ELR (cell line): ENCODE results near the gene C19orf85.
A peak's percentile ranks its signal among the peaks of the same experiment; 100 is the strongest.
"Not testable (repeated sequence)": the region's sequence is repeated elsewhere in the genome, so short reads cannot be mapped to it uniquely, and the experiment has no call there.

Experiments used
- DNase-seq: peaks from one replicate; pipeline ENCODE4 v3.0.0-alpha.2; 2015; ENCODE audit warnings: low read depth

C19orf85 gene

GRCh38 chr19:55440411-55441105 is 24.0 kb downstream of the C19orf85 start:
- peak; percentile 27 for DNase-seq

DNA sequence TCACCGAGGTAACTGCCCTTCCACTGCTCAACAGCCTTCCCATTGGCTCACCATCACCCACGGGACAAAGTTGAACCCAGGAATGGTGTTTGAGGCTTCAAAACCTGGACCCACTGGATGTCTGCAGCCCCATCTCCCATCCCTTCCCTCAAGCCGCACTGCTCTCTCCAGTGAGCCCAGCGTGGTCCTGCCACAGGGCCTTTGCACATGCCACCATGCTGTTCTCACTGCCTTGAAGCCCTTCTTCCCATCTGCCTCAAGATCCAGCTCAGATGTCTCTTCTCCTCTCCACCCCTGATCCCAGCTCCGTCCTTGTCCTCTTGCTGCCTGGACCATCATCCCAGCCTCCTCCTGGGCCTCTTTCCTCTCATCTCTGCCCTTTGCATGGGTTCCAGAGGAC is 25.5 kb downstream of the C19orf85 start:
- no peak for DNase-seq

- peak; percentile 72 for DNase-seq
Measured at GRCh38 chr19:55437410-55437809, 27.1 kb downstream of the C19orf85 start.

- no peak for DNase-seq
Measured at GRCh38 chr19:55436847-55437246, 27.7 kb downstream of the C19orf85 start.

DNA sequence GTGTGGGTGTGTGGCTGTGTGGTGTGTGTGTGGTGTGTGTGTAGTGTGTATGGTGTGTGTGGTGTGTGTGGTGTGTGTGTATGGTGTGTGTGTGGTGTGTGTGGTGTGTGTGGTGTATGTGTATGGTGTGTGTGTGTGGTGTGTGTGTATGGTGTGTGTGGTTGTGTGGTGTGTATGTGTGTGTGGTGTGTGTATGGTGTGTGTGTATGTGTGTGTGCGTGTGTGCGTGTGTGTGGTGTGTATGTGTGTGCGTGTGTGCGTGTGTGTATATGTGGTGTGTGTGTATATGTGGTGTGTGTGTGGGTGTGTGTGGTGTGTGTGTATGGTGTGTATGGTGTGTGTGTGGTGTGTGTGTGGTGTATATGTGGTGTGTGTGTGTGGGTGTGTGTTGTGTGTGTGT is 29.5 kb downstream of the C19orf85 start:
- no peak for DNase-seq

DNA sequence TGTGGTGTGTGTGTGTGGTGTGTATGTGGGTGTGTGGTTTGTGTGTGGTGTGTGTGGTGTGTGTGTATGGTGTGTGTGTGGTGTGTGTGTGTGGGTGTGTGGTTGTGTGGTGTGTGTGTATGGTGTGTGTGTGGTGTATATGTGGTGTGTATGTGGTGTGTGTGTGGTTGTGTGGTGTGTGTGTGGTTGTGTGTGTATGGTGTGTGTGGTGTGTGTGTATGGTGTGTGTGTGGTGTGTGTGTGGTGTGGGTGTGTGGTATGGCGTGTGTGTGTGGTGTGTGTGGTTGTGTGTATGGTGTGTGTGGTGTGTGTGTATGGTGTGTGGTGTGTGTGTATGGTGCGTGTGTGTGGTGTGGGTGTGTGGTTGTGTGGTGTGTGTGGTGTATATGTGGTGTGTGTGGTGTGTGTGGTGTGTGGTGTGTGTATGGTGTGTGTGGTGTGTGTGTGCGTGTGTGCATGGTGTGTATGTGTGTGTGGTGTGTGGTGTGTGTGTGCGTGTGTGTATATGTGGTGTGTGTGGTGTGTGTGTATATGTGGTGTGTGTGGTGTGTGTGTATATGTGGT is 30.1 kb downstream of the C19orf85 start:
- DNase-seq = no peak

DNA sequence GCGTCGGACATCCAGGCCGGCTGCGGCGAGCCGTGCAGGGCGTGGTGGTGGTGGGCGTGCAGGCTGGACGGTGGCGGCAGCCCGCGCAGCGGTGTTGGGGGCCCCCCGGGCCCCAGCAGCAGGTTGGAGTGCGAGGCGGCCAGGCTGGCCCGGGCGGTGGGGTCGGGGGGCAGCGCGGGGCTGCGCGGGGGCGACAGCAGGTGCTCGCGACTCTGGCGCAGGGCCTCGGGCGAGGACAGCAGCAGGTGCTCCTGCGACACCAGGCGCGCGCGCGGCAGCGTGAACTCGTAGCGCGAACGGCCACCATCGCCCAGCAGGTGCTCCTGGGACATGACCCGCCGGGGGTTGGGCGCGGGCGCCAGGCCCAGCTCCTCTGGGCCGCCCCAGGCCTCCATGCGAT is 31.3 kb downstream of the C19orf85 start:
- DNase-seq = no peak

GRCh38 chr19:55432241-55432959 is 32.2 kb downstream of the C19orf85 start:
- DNase-seq = peak; percentile 24

GRCh38 chr19:55431183-55431582 is 33.4 kb downstream of the C19orf85 start:
- no peak for DNase-seq

DNA sequence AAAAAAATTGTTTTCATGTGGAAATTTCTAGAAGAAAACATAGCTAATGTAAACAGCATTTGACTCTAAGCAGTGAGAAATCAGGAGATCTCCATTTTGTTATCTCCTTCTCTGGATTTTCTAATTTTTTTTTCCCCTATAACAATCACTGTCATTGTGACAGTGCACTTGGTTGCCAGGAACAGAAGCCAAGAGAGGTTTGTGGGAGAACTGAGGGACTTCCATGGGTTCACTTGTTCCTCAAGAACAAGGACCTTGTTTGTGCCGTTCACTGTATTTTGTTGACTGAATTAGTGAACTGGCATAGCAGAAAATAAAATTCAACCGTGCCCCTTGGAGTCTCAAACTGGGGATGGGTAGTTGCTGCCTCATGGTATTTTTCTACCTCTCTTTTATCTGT is 38.5 kb downstream of the C19orf85 start:
- no peak for DNase-seq

- DNase-seq = no peak
Measured at GRCh38 chr19:55424518-55424917, 40.0 kb downstream of the C19orf85 start.

DNA sequence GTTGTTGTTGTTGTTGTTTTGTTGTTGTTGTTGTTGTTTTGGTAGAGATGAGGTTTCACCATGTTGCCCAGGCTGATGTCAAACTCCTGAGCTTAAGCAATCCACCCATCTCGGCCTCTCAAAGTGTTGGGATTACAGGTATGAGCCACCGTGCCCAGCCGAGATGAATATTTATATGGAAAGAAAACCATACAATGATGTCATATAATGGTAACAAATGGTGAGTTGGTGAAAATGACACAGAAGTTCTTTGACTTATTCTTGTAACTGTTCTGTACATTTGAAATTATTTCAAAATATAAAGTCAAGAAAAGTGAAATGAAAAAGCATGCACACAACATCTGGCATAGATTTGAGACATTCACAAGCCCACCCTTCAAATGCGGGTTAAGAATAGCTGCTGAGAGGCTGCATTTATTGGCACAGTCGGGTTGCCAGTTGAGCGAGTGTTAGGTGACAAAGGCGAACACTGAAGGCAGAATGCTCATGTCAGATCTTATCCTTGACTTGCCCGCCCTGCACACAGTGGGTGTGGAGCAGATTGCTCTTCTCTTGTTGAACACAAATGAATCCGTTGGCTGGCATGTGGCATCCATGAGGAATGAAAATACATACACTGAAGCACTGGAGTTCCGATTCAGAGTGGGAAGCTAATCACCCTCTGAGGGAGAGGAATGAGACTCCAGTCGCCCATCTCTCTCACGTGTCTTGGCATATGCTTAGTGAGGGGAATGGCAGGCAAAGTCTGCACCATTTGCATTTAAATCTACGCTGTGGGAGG is 41.1 kb downstream of the C19orf85 start:
- DNase-seq = no peak

GRCh38 chr19:55421281-55421680 is 43.3 kb downstream of the C19orf85 start:
- not testable (repeated sequence) for DNase-seq

- no peak for DNase-seq
Measured at GRCh38 chr19:55419624-55420236, 44.8 kb downstream of the C19orf85 start.

DNA sequence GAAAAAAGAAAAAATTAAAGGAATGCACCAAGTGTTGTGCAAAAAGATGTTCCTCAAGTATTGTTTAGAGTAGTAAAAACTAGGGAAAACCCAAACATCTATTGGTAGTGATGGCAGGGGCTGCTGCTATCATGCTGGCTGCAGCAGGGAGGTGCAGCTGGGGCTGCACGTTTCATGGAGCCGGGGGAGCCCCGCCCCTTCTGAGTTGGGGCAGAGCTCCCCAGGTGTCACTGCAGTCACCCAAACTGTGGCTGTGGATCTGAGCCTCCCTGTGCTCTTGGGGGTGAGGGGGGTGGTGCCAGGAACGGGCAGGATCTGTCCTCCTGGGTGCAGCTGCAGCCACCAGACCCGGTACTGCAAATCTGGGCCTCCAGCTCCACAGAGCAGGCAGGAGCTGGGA is 45.4 kb downstream of the C19orf85 start:
- no peak for DNase-seq

DNA sequence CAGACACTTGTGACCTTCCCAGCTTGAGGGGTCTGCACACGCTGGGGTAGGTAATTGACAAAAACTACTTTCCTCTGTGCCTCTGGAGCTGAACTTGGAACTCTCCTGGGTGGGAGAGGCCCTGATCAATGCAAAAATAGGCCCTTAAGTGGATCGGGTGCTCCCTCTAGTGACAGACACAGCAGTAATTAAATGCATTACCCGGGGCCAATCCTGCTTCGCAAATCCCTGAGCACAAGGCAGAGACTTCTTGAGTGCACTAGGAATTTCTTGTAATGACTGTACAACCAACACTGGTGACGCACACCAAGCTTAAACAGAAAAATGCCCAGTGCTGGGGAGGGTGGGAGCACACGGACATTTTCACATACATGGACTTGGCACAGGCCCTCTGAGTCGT is 46.4 kb downstream of the C19orf85 start:
- peak; percentile 91 for DNase-seq
